K562 (cell line): ENCODE results near the gene GNAI3. TPM values are rescaled to one million over a fixed set of nuclear protein-coding genes. Genes with fewer than 3 reads are reported as not detected.

ENCODE experiments used
- HSF4 ChIP-seq: fragments of 250-450 bp; sonication (Bioruptor Pico); IDR thresholded peaks from 2 replicates; pipeline ENCODE4 v2.1.2; 2022; ENCODE audit warnings: mild to moderate bottlenecking, moderate library complexity, borderline replicate concordance
- MBD2 ChIP-seq: sonication (generic); IDR thresholded peaks from 2 replicates; pipeline ENCODE4 v1.6.1; 2016; ENCODE audit warnings: low read depth, borderline replicate concordance
- MYC ChIP-seq, 2 experiments: fragments of 250-450 bp in 1 of 2; sonication (Bioruptor Pico) in 1 of 2; IDR thresholded peaks; 2 replicates each; pipeline versions ENCODE4 v1.5.1 to v1.6.1; 2012 to 2021; ENCODE audit warnings: low read depth in 2 of 2, borderline replicate concordance in 1 of 2, improper control_type of control experiment in 1 of 2, low read length in 1 of 2, mild to moderate bottlenecking in 1 of 2, moderate library complexity in 1 of 2
- NEUROD1 ChIP-seq: fragments of 150-350 bp; IDR thresholded peaks from 2 replicates; pipeline ENCODE4 v1.6.1; 2014; ENCODE audit warnings: borderline replicate concordance, low read length, low read depth; ENCODE audit not compliant: partially characterized antibody
- PRMT5 ChIP-seq: sonication (generic); formaldehyde crosslinking; IDR thresholded peaks from 2 replicates; pipeline ENCODE4 v1.5.0; 2020; ENCODE audit warnings: missing genetic modification reagents
- SMARCE1 ChIP-seq: fragments of 450-650 bp; IDR thresholded peaks from 2 replicates; pipeline ENCODE4 v1.7.1; 2016; ENCODE audit warnings: mild to moderate bottlenecking
- SREBF1 ChIP-seq: fragments of 150-350 bp; IDR thresholded peaks from 2 replicates; pipeline ENCODE4 v1.6.1; 2014; ENCODE audit warnings: antibody characterized with exemption, low read depth, low read length, borderline replicate concordance
- ZFPM2 ChIP-seq: fragments of 250-450 bp; sonication (Bioruptor Pico); IDR thresholded peaks from 2 replicates; pipeline ENCODE4 v1.5.1; 2022; ENCODE audit warnings: mild to moderate bottlenecking
- polyA plus RNA-seq, 8 experiments: library from polyadenylated mRNA; depleted of rRNA in 4 of 8; stranded (reverse) in 5 of 8; unstranded in 3 of 8; fragments of >200 nt; fragmentation: Nextera tagmentation in 2 of 8; fragmentation: Illumina TruSeq in 1 of 8; extraction: Ambion mirVana in 2 of 8; extraction: Trizol in 1 of 8; gene quantifications; 2 replicates each; pipeline versions ENCODE4 v1.2.1 to v1.2.3, GENCODE V29; 2011 to 2014; ENCODE audit warnings: inconsistent platforms in 1 of 8, missing spikeins in 1 of 8
- total RNA-seq, 7 experiments: library from RNA; depleted of rRNA in 6 of 7; stranded (reverse); fragments of >200 nt in 6 of 7; fragmentation: Illumina TruSeq in 2 of 7; extraction: Trizol in 2 of 7; gene quantifications; 2 replicates each; pipeline versions ENCODE4 v1.2.1 to v1.2.3, GENCODE V29; 2011 to 2021; ENCODE audit warnings: low replicate concordance in 1 of 7
- TF ChIP-seq, protein P1 (sequence below): fragments of 450-650 bp; conservative IDR thresholded peaks from 2 replicates; pipeline ENCODE4 v1.6.1; 2016; ENCODE audit warnings: missing genetic modification characterization, low read depth, mild to moderate bottlenecking, missing compliant biosample characterization, moderate library complexity
- TF ChIP-seq, protein P2 (sequence below): sonication (generic); formaldehyde crosslinking; IDR thresholded peaks from 2 replicates; pipeline ENCODE4 v1.4.0; 2020; ENCODE audit warnings: mild to moderate bottlenecking, missing genetic modification reagents
- TF ChIP-seq, protein P3 (sequence below), 2 experiments: fragments of 450-650 bp; IDR thresholded peaks; 2 replicates each; pipeline ENCODE4 v1.6.1; 2016
- TF ChIP-seq, protein P4 (sequence below): fragments of 450-650 bp; IDR thresholded peaks from 2 replicates; pipeline ENCODE4 v1.6.1; 2016; ENCODE audit warnings: borderline replicate concordance
- TF ChIP-seq, protein P5 (sequence below): fragments of 250-450 bp; sonication (Bioruptor Pico); IDR thresholded peaks from 2 replicates; pipeline ENCODE4 v1.5.0; 2020; ENCODE audit warnings: mild to moderate bottlenecking
- TF ChIP-seq, protein P6 (sequence below): fragments of 250-450 bp; sonication (Bioruptor Pico); IDR thresholded peaks from 2 replicates; pipeline ENCODE4 v1.6.1; 2021; ENCODE audit warnings: mild to moderate bottlenecking

GNAI3 gene
- total and polyA plus RNA-seq, 9 of the 15 experiments (the other 6 are each of a cell fraction or from before 2014, with no cell fraction given) = 6.3 to 13.2 (median 8.9) TPM

DNA sequence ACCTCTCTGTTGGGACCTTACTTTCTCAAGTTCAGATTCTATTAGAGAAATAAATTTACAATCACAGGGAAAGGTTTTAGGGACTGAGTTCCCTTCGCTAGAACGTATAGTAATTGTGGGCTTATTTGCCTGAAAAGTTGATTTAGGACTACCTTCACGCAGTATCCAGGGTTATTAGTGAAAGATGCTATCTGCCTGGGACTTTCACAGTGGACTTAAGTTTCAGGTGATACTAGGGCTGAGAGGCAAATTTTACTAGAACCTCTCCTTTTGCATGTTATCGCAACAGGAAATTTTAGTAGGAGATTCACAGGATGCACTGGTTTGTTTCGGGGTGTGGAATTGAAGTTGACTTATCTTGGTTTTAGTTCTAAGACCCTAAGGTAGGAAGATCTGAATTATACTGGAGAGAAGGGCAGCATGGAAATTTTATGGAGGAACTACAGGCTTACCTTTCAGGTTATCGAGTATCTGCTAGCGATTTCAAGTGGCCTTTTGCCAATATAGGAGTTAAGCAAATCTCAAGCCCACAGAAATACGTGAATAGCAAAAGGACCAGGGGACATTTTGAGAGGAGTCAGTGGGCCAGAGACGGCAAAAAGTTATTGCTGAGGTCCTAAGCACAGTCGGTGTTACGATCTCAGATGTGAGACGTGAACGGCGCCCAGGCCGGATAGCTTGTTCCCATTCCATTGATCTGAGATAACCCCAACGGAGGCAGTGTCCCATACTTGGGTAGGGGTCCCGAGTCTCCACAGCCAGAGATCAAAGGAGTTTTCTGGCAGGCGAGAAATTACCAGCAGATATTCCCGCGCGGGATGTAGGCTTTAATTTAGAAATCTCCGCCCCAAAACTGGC lies 723 bp upstream of the GNAI3 start (continued):
- TF ChIP-seq, protein P1, sequence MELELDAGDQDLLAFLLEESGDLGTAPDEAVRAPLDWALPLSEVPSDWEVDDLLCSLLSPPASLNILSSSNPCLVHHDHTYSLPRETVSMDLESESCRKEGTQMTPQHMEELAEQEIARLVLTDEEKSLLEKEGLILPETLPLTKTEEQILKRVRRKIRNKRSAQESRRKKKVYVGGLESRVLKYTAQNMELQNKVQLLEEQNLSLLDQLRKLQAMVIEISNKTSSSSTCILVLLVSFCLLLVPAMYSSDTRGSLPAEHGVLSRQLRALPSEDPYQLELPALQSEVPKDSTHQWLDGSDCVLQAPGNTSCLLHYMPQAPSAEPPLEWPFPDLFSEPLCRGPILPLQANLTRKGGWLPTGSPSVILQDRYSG (tag) = no peak
- no peak for TF ChIP-seq MBD2
- no peak for TF ChIP-seq MYC (IDR thresholded peaks at IDR 0.05; ENCODE audit: low read depth, low read length)
- no peak for TF ChIP-seq MYC (CRISPR knock-in tag; IDR thresholded peaks at IDR 0.05; ENCODE audit: borderline replicate concordance, low read depth)
- TF ChIP-seq, protein P2, sequence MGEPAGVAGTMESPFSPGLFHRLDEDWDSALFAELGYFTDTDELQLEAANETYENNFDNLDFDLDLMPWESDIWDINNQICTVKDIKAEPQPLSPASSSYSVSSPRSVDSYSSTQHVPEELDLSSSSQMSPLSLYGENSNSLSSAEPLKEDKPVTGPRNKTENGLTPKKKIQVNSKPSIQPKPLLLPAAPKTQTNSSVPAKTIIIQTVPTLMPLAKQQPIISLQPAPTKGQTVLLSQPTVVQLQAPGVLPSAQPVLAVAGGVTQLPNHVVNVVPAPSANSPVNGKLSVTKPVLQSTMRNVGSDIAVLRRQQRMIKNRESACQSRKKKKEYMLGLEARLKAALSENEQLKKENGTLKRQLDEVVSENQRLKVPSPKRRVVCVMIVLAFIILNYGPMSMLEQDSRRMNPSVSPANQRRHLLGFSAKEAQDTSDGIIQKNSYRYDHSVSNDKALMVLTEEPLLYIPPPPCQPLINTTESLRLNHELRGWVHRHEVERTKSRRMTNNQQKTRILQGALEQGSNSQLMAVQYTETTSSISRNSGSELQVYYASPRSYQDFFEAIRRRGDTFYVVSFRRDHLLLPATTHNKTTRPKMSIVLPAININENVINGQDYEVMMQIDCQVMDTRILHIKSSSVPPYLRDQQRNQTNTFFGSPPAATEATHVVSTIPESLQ (CRISPR knock-in tag) = no peak
- TF ChIP-seq, protein P3, sequence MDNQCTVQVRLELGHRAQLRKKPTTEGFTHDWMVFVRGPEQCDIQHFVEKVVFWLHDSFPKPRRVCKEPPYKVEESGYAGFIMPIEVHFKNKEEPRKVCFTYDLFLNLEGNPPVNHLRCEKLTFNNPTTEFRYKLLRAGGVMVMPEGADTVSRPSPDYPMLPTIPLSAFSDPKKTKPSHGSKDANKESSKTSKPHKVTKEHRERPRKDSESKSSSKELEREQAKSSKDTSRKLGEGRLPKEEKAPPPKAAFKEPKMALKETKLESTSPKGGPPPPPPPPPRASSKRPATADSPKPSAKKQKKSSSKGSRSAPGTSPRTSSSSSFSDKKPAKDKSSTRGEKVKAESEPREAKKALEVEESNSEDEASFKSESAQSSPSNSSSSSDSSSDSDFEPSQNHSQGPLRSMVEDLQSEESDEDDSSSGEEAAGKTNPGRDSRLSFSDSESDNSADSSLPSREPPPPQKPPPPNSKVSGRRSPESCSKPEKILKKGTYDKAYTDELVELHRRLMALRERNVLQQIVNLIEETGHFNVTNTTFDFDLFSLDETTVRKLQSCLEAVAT (IDR thresholded peaks at IDR 0.05) = 0 out of 4 replicates have a peak, but pooled peaks of 1 of the 2 experiments have one; percentile 12
- TF ChIP-seq SMARCE1 = 0 out of 2 replicates have a peak, but pooled peaks have one; percentile 10
- TF ChIP-seq, protein P4, sequence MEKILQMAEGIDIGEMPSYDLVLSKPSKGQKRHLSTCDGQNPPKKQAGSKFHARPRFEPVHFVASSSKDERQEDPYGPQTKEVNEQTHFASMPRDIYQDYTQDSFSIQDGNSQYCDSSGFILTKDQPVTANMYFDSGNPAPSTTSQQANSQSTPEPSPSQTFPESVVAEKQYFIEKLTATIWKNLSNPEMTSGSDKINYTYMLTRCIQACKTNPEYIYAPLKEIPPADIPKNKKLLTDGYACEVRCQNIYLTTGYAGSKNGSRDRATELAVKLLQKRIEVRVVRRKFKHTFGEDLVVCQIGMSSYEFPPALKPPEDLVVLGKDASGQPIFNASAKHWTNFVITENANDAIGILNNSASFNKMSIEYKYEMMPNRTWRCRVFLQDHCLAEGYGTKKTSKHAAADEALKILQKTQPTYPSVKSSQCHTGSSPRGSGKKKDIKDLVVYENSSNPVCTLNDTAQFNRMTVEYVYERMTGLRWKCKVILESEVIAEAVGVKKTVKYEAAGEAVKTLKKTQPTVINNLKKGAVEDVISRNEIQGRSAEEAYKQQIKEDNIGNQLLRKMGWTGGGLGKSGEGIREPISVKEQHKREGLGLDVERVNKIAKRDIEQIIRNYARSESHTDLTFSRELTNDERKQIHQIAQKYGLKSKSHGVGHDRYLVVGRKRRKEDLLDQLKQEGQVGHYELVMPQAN = no peak
- TF ChIP-seq ZFPM2 (CRISPR knock-in tag) = no peak
- TF ChIP-seq, protein P5, sequence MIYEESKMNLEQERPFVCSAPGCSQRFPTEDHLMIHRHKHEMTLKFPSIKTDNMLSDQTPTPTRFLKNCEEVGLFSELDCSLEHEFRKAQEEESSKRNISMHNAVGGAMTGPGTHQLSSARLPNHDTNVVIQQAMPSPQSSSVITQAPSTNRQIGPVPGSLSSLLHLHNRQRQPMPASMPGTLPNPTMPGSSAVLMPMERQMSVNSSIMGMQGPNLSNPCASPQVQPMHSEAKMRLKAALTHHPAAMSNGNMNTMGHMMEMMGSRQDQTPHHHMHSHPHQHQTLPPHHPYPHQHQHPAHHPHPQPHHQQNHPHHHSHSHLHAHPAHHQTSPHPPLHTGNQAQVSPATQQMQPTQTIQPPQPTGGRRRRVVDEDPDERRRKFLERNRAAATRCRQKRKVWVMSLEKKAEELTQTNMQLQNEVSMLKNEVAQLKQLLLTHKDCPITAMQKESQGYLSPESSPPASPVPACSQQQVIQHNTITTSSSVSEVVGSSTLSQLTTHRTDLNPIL (CRISPR knock-in tag) = no peak
- no peak for TF ChIP-seq SREBF1
- TF ChIP-seq NEUROD1 = no peak
- no peak for TF ChIP-seq PRMT5 (CRISPR knock-in tag)
- 0 out of 2 replicates have a peak, but pooled peaks have one; percentile 13 for TF ChIP-seq HSF4
- TF ChIP-seq, protein P6, sequence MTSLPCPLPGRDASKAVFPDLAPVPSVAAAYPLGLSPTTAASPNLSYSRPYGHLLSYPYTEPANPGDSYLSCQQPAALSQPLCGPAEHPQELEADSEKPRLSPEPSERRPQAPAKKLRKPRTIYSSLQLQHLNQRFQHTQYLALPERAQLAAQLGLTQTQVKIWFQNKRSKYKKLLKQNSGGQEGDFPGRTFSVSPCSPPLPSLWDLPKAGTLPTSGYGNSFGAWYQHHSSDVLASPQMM (CRISPR knock-in tag) = no peak
